HepG2 (cell line): Measurements from ENCODE around the gene TMX4. TPM values are rescaled to one million over a fixed set of nuclear protein-coding genes. Genes with fewer than 3 reads are reported as not detected.
A peak's percentile ranks its signal among the peaks of the same experiment; 100 is the strongest.

Experiments
- CBFB ChIP-seq: sonication (generic); formaldehyde crosslinking; IDR thresholded peaks from 2 replicates; pipeline ENCODE4 v1.4.0; 2020; ENCODE audit warnings: missing genetic modification reagents
- FOXM1 ChIP-seq: sonication (generic); formaldehyde crosslinking; IDR thresholded peaks from 2 replicates; pipeline ENCODE4 v1.5.0; 2020; ENCODE audit warnings: missing genetic modification reagents
- GLI4 ChIP-seq: sonication (generic); formaldehyde crosslinking; IDR thresholded peaks from 2 replicates; pipeline ENCODE4 v1.5.1; 2020; ENCODE audit warnings: missing genetic modification reagents, mild to moderate bottlenecking, moderate library complexity, borderline replicate concordance
- HMGXB4 ChIP-seq, 2 experiments: sonication (generic) in 1 of 2; formaldehyde crosslinking in 1 of 2; IDR thresholded peaks; 2 replicates each; pipeline versions ENCODE4 v1.4.0 to v1.6.1; 2018 to 2020; ENCODE audit warnings: missing genetic modification reagents in 2 of 2, borderline replicate concordance in 1 of 2, low read depth in 1 of 2, mild to moderate bottlenecking in 1 of 2, missing biosample characterization in 1 of 2
- IRF1 ChIP-seq: sonication (generic); formaldehyde crosslinking; IDR thresholded peaks from 2 replicates; pipeline ENCODE4 v1.4.0; 2020; ENCODE audit warnings: low read depth, mild to moderate bottlenecking, missing genetic modification reagents
- IRF9 ChIP-seq: sonication (generic); formaldehyde crosslinking; IDR thresholded peaks from 2 replicates; pipeline ENCODE4 v1.8.0; 2022; ENCODE audit warnings: missing genetic modification reagents, mild to moderate bottlenecking, borderline replicate concordance
- MAFK ChIP-seq, 2 experiments: IDR thresholded peaks in 1 of 2; conservative IDR thresholded peaks in 1 of 2; 2 replicates each; pipeline ENCODE4 v1.6.1; 2011; ENCODE audit warnings: improper control_type of control experiment in 2 of 2, low read length in 2 of 2
- MED1 ChIP-seq: sonication (generic); formaldehyde crosslinking; IDR thresholded peaks from 2 replicates; pipeline ENCODE4 v1.4.0; 2020; ENCODE audit warnings: missing genetic modification reagents
- RBFOX2 ChIP-seq: fragments of 200-400 bp; formaldehyde crosslinking; IDR thresholded peaks from 2 replicates; pipeline ENCODE4 v1.6.1; 2017; ENCODE audit warnings: low read depth, mild to moderate bottlenecking, low read length
- SKI ChIP-seq: fragments of 450-650 bp; IDR thresholded peaks from one replicate; pipeline ENCODE4 v1.6.1; 2018; ENCODE audit warnings: mild to moderate bottlenecking; ENCODE audit not compliant: partially characterized antibody
- SNAI1 ChIP-seq: sonication (generic); formaldehyde crosslinking; IDR thresholded peaks from 2 replicates; pipeline ENCODE4 v1.5.0; 2020; ENCODE audit warnings: mild to moderate bottlenecking, missing genetic modification reagents, borderline replicate concordance
- SNAPC2 ChIP-seq: sonication (generic); formaldehyde crosslinking; IDR thresholded peaks from 2 replicates; pipeline ENCODE4 v1.8.1; 2022; ENCODE audit warnings: mild to moderate bottlenecking, missing genetic modification reagents
- SNRNP70 ChIP-seq: fragments of 200-400 bp; formaldehyde crosslinking; IDR thresholded peaks from 2 replicates; pipeline ENCODE4 v1.6.1; 2017; ENCODE audit warnings: mild to moderate bottlenecking, low read depth, low read length, moderate library complexity
- UBTF ChIP-seq: sonication (generic); formaldehyde crosslinking; IDR thresholded peaks from 2 replicates; pipeline ENCODE4 v1.4.0; 2020; ENCODE audit warnings: mild to moderate bottlenecking, missing genetic modification reagents
- ZBTB26 ChIP-seq: IDR thresholded peaks from 2 replicates; pipeline ENCODE4 v1.6.1; 2016; ENCODE audit warnings: missing compliant biosample characterization, missing genetic modification reagents, borderline replicate concordance
- ZKSCAN1 ChIP-seq: fragments of 150-350 bp; IDR thresholded peaks from 2 replicates; pipeline ENCODE4 v1.6.1; 2014; ENCODE audit warnings: low read length
- ZNF263 ChIP-seq: sonication (generic); formaldehyde crosslinking; IDR thresholded peaks from 2 replicates; pipeline ENCODE4 v1.4.0; 2020; ENCODE audit warnings: missing genetic modification reagents
- ZNF460 ChIP-seq: sonication (generic); formaldehyde crosslinking; IDR thresholded peaks from 2 replicates; pipeline ENCODE4 v1.5.1; 2020; ENCODE audit warnings: missing genetic modification reagents, mild to moderate bottlenecking, borderline replicate concordance
- ZNF75D ChIP-seq: sonication (generic); formaldehyde crosslinking; IDR thresholded peaks from 2 replicates; pipeline ENCODE4 v1.8.1; 2023; ENCODE audit warnings: missing genetic modification reagents, mild to moderate bottlenecking, borderline replicate concordance
- ZNF761 ChIP-seq: sonication (generic); formaldehyde crosslinking; conservative IDR thresholded peaks from 2 replicates; pipeline ENCODE4 v1.4.0; 2020; ENCODE audit warnings: mild to moderate bottlenecking, missing genetic modification reagents
- ZNF878 ChIP-seq: sonication (generic); formaldehyde crosslinking; IDR thresholded peaks from 2 replicates; pipeline ENCODE4 v1.8.1; 2023; ENCODE audit warnings: mild to moderate bottlenecking, missing genetic modification reagents, moderate library complexity
- polyA plus RNA-seq, 8 experiments: library from polyadenylated mRNA; depleted of rRNA in 3 of 8; stranded (reverse) in 7 of 8; unstranded in 1 of 8; fragments of >200 nt; fragmentation: Illumina TruSeq in 4 of 8; extraction: Trizol in 4 of 8; gene quantifications; 2 replicates each; pipeline versions ENCODE4 v1.2.1 to v1.2.3, GENCODE V29; 2011 to 2016; ENCODE audit warnings: low read depth in 4 of 8, missing spikeins in 1 of 8, mixed read lengths in 1 of 8; ENCODE audit not compliant: insufficient read depth in 1 of 8
- total RNA-seq, 5 experiments: library from RNA; depleted of rRNA; stranded (reverse); fragments of >200 nt; fragmentation: Illumina TruSeq; extraction: Trizol; gene quantifications; 2 replicates each; pipeline ENCODE4 v1.2.3, GENCODE V29; 2016; ENCODE audit warnings: low read depth in 1 of 5

The TMX4 gene
- total and polyA plus RNA-seq, 2 of the 13 experiments (the other 11 are each of a cell fraction or from before 2014, with no cell fraction given): 7.6 to 21.4 TPM

- TF ChIP-seq HMGXB4 (CRISPR knock-in tag; IDR thresholded peaks at IDR 0.05; ENCODE audit: borderline replicate concordance in 1 of 2, low read depth in 1 of 2): peak; percentile 98 to 99
- peak; percentile 13 to 20; a peak in 2 of 4 replicates for TF ChIP-seq MAFK (conservative IDR thresholded peaks at IDR 0.05 in 1 of 2, IDR thresholded peaks at IDR 0.05 in 1 of 2; ENCODE audit: low read length in 2 of 2)
- peak; percentile 93 for TF ChIP-seq IRF9 (CRISPR knock-in tag)
- peak; percentile 77 for TF ChIP-seq ZNF263
- peak; percentile 93 for TF ChIP-seq FOXM1 (CRISPR knock-in tag)
- peak; percentile 47; the same call in 1 of the 2 replicates for TF ChIP-seq GLI4 (CRISPR knock-in tag)
- TF ChIP-seq ZNF761 (CRISPR knock-in tag): peak; percentile 92
- peak; percentile 66 for TF ChIP-seq MED1 (CRISPR knock-in tag)
- peak; percentile 100 for TF ChIP-seq UBTF (CRISPR knock-in tag)
- TF ChIP-seq ZKSCAN1: 0 out of 2 replicates have a peak, but pooled peaks have one; percentile 24
- TF ChIP-seq SKI: peak; percentile 92
- TF ChIP-seq IRF1: peak; percentile 60
- TF ChIP-seq RBFOX2: peak; percentile 98
- TF ChIP-seq SNAPC2 (CRISPR knock-in tag): no peak
- peak; percentile 71; the same call in 1 of the 2 replicates for TF ChIP-seq CBFB (CRISPR knock-in tag)
- peak; percentile 86 for TF ChIP-seq ZBTB26
- no peak for TF ChIP-seq SNRNP70
- no peak for TF ChIP-seq ZNF460 (CRISPR knock-in tag)
- no peak for TF ChIP-seq ZNF75D (CRISPR knock-in tag)
- TF ChIP-seq ZNF878: peak; percentile 80; the same call in 1 of the 2 replicates
- TF ChIP-seq SNAI1 (CRISPR knock-in tag): peak; percentile 89; the same call in 1 of the 2 replicates
These were observed at the start of gene TMX4 (continued) for GRCh38 chr20:8019246-8019997.
